Body of pancreas (tissue), 4 donors: Measurements from ENCODE around the gene EIF2S3.
"Not testable (repeated sequence)": the region's sequence is repeated elsewhere in the genome, so short reads cannot be mapped to it uniquely, and the experiment has no call there.

ENCODE experiments used
- POLR2A ChIP-seq, 3 donors: fragments of 450-650 bp; IDR thresholded peaks; one replicate each; pipeline ENCODE4 v1.6.1; 2016; ENCODE audit warnings: antibody characterized with exemption in 3 of 3, mild to moderate bottlenecking in 2 of 3
- TF ChIP-seq, protein P1 (sequence below), 7 experiments: fragments of 450-650 bp in 4 of 7; fragments of 200-600 bp in 3 of 7; sonication (generic) in 3 of 7; IDR thresholded peaks; one replicate each; pipeline ENCODE4 v1.5.1; 2016 to 2019; ENCODE audit warnings: antibody characterized with exemption in 7 of 7

DNA sequence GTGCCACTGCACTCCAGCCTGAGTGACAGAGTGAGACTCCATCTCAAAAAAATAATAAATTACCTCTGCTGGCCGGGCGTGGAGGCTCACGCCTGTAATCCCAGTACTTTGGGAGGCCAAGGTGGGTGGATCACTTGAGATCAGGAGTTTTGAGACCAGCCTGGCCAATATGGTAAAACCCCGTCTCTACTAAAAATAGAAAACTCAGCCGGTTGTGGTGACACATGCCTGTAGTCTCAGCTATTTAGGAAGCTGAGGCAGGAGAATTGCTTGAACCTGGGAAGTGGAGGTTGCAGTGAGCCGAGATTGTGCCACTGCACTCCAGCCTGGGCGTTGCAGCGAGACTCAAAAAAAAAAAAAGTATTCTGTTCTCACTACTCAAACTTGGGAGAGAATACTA is 25.5 kb downstream of the EIF2S3 start:
- TF ChIP-seq, protein P1, sequence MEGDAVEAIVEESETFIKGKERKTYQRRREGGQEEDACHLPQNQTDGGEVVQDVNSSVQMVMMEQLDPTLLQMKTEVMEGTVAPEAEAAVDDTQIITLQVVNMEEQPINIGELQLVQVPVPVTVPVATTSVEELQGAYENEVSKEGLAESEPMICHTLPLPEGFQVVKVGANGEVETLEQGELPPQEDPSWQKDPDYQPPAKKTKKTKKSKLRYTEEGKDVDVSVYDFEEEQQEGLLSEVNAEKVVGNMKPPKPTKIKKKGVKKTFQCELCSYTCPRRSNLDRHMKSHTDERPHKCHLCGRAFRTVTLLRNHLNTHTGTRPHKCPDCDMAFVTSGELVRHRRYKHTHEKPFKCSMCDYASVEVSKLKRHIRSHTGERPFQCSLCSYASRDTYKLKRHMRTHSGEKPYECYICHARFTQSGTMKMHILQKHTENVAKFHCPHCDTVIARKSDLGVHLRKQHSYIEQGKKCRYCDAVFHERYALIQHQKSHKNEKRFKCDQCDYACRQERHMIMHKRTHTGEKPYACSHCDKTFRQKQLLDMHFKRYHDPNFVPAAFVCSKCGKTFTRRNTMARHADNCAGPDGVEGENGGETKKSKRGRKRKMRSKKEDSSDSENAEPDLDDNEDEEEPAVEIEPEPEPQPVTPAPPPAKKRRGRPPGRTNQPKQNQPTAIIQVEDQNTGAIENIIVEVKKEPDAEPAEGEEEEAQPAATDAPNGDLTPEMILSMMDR (IDR thresholded peaks at IDR 0.05) = not testable (repeated sequence)
- TF ChIP-seq POLR2A (IDR thresholded peaks at IDR 0.05) = not testable (repeated sequence)
